Duodenal mucosa (tissue), 2 donors: Measurements from ENCODE around the gene ZAP70.

Experiments
- H3K27ac ChIP-seq: one replicate; pipeline ENCODE4 v1.7.0; 2013; ENCODE audit warnings: low read depth, low read length
- H3K27me3 ChIP-seq, 2 donors: one replicate each; pipeline ENCODE4 v1.7.0; 2013; ENCODE audit warnings: low read length in 2 of 2, control low read depth in 1 of 2; ENCODE audit not compliant: insufficient read depth in 2 of 2, control insufficient read depth in 1 of 2
- H3K36me3 ChIP-seq, 2 donors: one replicate each; pipeline ENCODE4 v1.7.0; 2013; ENCODE audit warnings: low read length in 2 of 2, control low read depth in 1 of 2; ENCODE audit not compliant: insufficient read depth in 2 of 2, control insufficient read depth in 1 of 2
- H3K4me1 ChIP-seq, 2 donors: one replicate each; pipeline ENCODE4 v1.7.0; 2013; ENCODE audit warnings: low read length in 2 of 2, control low read depth in 1 of 2; ENCODE audit not compliant: insufficient read depth in 2 of 2, control insufficient read depth in 1 of 2
- H3K4me3 ChIP-seq, 2 donors: one replicate each; pipeline ENCODE4 v1.7.0; 2013; ENCODE audit warnings: low read length in 2 of 2, low read depth in 1 of 2
- H3K9ac ChIP-seq, 2 donors: one replicate each; pipeline ENCODE4 v1.7.0; 2013; ENCODE audit warnings: low read length in 2 of 2, low read depth in 1 of 2
- H3K9me3 ChIP-seq, 2 donors: one replicate each; pipeline ENCODE4 v1.7.0; 2013; ENCODE audit warnings: low read length in 2 of 2, control low read depth in 1 of 2; ENCODE audit not compliant: control insufficient read depth in 1 of 2

ZAP70 gene

DNA sequence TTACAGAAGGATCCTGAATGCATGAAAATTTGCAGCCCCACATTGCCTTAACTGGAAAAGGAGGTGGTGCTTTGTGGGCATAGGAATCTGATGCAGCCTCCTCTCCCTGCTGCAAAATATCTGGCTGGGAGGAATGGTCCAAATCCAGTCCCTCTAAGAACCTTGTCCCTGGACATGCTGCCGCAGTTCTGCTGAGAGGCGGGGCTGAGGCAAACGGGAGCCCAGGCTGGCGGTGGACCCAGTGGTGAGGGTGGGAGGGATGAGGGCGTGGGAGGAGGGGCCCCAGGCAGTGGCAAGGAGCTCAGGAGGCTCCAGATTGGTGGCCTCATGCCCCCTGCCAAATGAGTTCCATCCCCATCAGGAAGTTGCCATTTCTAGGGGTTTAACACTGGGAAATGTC is 36.2 kb downstream of the ZAP70 start:
- Histone ChIP-seq H3K9me3 (no peaks in the 10 kb centered on the region), H3K36me3 (peaks cover 0 to 20% of the 10 kb centered on the region in 2 donors), H3K4me3 (no peak overlapping the region), H3K27ac (no peak overlapping the region), H3K9ac (no peak overlapping the region), H3K4me1 (no peaks in the 10 kb centered on the region), H3K27me3 (no peaks in the 10 kb centered on the region)

DNA sequence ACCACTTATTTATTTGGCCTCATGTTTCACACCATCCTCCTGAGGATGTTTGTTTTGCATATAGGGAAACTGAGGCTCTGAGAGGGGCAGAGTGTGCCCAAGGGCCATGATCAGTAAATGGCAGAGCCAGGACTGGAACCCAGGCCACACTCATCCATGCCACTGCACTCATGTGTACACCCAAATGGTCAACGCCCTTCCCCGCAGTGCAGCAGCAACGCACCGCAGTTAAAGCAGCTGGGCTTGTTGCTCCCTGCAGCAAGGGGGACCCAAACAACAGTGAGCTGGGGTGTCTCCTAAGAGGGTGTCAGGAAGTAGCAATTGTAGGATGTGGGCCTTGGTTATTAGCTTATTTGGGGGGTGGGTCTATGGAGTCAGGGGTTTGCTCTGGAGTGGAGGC is 36.6 kb downstream of the ZAP70 start:
- Histone ChIP-seq H3K4me3 (no peak overlapping the region), H3K9me3 (no peaks in the 10 kb centered on the region), H3K27me3 (no peaks in the 10 kb centered on the region), H3K36me3 (peaks cover 0 to 24% of the 10 kb centered on the region in 2 donors), H3K4me1 (no peaks in the 10 kb centered on the region), H3K9ac (no peak overlapping the region), H3K27ac (no peak overlapping the region)

DNA sequence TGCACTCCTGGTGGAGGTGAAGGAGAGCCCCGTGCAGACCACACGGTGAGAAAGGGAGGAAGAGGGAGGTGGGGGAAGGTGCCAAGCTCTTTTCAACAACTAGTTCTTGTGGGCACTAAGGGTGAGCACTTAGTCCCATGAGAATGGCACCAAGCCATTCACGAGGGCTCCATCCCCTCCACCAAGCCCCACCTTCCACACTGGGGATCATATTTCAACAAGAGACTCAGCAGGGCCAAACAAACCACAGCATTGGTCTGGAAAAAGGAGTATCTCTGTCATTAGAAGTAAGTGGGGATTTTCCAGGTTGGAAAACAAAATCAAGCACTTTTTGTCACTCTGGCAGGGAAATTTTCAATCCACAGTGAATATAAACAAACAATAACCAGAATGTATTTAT is 38.4 kb downstream of the ZAP70 start:
- Histone ChIP-seq H3K27ac (no peak overlapping the region), H3K4me1 (no peaks in the 10 kb centered on the region), H3K9me3 (no peaks in the 10 kb centered on the region), H3K4me3 (no peak overlapping the region), H3K36me3 (peaks cover 14 to 41% of the 10 kb centered on the region in 2 donors), H3K9ac (no peak overlapping the region), H3K27me3 (no peaks in the 10 kb centered on the region)

DNA sequence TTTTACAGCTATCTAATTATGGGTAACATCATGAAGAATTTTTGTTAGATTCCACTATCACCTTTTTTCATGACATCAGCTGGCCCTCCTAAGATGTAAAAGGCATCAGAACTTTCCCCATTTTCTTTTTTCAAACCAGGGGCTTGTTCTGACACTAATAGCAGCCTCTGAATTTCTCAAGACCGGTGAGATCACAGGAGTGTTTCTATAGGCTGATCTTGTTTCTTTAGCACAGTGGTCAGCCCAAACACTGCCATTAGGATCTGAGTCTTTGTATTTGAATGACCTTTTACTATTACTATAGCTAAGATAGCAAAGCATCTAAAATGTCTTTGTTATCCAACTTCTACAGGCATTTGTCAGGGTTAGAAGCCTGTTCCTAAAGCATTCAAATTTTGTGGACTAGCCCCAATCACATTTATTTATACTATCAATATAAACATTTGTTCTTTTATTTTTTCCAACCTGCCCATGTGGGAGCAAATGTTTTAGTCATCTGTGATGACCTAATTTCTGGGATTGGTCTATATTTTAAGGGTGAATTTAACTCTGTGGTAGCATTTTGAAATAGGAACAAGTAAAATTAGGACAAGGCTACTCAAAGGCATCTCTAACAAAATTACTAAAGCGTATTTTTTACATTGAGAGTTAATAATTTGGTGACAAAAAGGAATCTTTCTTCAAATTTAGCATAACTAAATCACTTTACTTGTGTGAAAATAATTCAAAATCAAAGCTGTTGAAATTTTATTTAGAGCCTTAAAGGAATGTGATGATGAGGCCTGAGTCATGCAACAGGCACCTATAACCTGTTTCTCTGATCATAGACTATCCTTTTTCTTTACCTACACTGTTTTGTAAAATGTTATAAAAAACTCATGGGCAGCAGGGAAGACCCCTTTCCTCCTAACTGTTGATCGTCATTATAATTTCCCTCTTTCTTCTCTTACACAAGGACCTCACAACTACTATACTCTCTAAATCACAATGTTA is 39.3 kb downstream of the ZAP70 start:
- Histone ChIP-seq H3K27me3 (no peaks in the 10 kb centered on the region), H3K9me3 (no peaks in the 10 kb centered on the region), H3K36me3 (peaks cover 20 to 49% of the 10 kb centered on the region in 2 donors), H3K9ac (no peak overlapping the region), H3K4me3 (no peak overlapping the region), H3K4me1 (no peaks in the 10 kb centered on the region), H3K27ac (no peak overlapping the region)

- Histone ChIP-seq H3K9ac (no peak overlapping the region), H3K36me3 (peaks cover 38 to 66% of the 10 kb centered on the region in 2 donors), H3K27me3 (no peaks in the 10 kb centered on the region), H3K27ac (no peak overlapping the region), H3K4me1 (no peaks in the 10 kb centered on the region), H3K9me3 (no peaks in the 10 kb centered on the region), H3K4me3 (no peak overlapping the region)
Observed at GRCh38 chr2:97754690-97755346, 41.4 kb downstream of the ZAP70 start.

GRCh38 chr2:97755491-97755890 is 42.1 kb downstream of the ZAP70 start:
- H3K27ac ChIP-seq: no peak overlapping the region
- H3K4me3 ChIP-seq: no peak overlapping the region
- peaks cover 0 to 3% of the 10 kb centered on the region in 2 donors for H3K4me1 ChIP-seq
- peaks cover 42 to 67% of the 10 kb centered on the region in 2 donors for H3K36me3 ChIP-seq
- no peaks in the 10 kb centered on the region for H3K27me3 ChIP-seq
- H3K9ac ChIP-seq: no peak overlapping the region
- H3K9me3 ChIP-seq: no peaks in the 10 kb centered on the region

- no peaks in the 10 kb centered on the region for H3K27me3 ChIP-seq
- H3K4me3 ChIP-seq: no peak overlapping the region
- H3K4me1 ChIP-seq: peaks cover 0 to 3% of the 10 kb centered on the region in 2 donors
- H3K9me3 ChIP-seq: no peaks in the 10 kb centered on the region
- peaks cover 49 to 75% of the 10 kb centered on the region in 2 donors for H3K36me3 ChIP-seq
- H3K9ac ChIP-seq: no peak overlapping the region
- no peak overlapping the region for H3K27ac ChIP-seq
Observed at GRCh38 chr2:97757062-97757461, 43.7 kb downstream of the ZAP70 start.

DNA sequence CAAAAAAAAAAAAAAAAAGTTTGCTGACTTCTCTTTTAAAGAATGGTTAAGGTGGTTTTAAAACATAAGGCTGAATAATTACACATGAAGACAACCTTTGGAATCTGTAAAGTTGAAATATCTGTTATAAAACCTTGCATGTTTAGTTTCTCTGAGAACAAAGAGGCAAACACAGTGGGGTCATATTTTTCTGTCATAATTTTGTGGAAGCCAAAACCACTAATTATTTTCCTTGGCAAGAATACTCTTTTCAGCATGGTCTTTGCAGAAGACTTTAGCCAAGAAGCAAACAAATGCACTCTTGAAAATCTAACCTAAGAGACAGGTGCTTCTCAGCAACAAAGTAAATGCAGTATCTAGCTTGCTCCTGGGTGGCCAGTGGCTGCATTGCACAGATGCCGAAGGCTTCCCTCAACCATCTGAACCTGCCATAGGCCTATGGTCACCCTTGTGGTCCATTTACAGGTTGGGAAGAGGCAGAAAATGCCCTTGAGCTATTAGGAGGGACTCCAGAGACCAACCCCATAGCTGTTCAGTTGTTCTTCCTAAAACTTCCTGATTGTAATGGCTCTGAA is 44.8 kb downstream of the ZAP70 start:
- Histone ChIP-seq H3K27me3 (no peaks in the 10 kb centered on the region), H3K36me3 (peaks cover 56 to 84% of the 10 kb centered on the region in 2 donors), H3K27ac (no peak overlapping the region), H3K9me3 (no peaks in the 10 kb centered on the region), H3K4me3 (no peak overlapping the region), H3K4me1 (peaks cover 0 to 3% of the 10 kb centered on the region in 2 donors), H3K9ac (no peak overlapping the region)

- peaks cover 0 to 3% of the 10 kb centered on the region in 2 donors for H3K4me1 ChIP-seq
- H3K27me3 ChIP-seq: no peaks in the 10 kb centered on the region
- H3K4me3 ChIP-seq: no peak overlapping the region
- no peak overlapping the region for H3K9ac ChIP-seq
- no peak overlapping the region for H3K27ac ChIP-seq
- no peaks in the 10 kb centered on the region for H3K9me3 ChIP-seq
- peaks cover 69 to 92% of the 10 kb centered on the region in 2 donors for H3K36me3 ChIP-seq
Observed at GRCh38 chr2:97759727-97760407, 46.5 kb downstream of the ZAP70 start.
